ENCODE results near the gene RNF19B. TPM values are rescaled to one million over a fixed set of nuclear protein-coding genes. Genes with fewer than 3 reads are reported as not detected.

RNF19B gene
- total RNA-seq, 2 donors from 2014 or later = 10.2 to 10.3 TPM

DNA sequence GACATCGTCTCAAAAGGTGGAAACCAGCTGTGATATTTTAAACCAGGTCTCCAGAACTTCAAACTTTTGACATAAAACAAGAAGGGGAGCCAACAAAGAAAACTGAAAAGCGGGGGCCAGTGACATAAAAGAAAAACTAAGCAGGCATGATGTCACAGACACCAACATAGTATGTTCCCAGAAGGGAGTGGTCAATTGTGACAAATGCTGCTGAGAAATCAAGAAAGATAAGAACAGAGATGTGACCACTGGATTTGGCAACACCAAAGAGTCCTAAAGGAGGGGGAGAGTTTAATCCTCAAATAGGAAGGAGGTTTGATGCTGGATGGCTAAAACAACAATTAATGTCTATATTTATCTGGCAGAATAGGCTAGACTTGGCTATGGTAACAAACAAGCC lies 2.3 kb upstream of the RNF19B start:
- TF ChIP-seq CTCF (IDR thresholded peaks at IDR 0.05) = no peak
- no peak for DNase-seq (ENCODE audit: low spot score)
- H3K27me3 ChIP-seq = no peaks in the 10 kb centered on the region
- no peak overlapping the region for H3K27ac ChIP-seq
- H3K4me3 ChIP-seq = no peak overlapping the region
- H3K4me1 ChIP-seq = peaks cover 0 to 17% of the 10 kb centered on the region in 2 donors
- H3K9me3 ChIP-seq = no peaks in the 10 kb centered on the region
- no peaks in the 10 kb centered on the region for H3K36me3 ChIP-seq

DNA sequence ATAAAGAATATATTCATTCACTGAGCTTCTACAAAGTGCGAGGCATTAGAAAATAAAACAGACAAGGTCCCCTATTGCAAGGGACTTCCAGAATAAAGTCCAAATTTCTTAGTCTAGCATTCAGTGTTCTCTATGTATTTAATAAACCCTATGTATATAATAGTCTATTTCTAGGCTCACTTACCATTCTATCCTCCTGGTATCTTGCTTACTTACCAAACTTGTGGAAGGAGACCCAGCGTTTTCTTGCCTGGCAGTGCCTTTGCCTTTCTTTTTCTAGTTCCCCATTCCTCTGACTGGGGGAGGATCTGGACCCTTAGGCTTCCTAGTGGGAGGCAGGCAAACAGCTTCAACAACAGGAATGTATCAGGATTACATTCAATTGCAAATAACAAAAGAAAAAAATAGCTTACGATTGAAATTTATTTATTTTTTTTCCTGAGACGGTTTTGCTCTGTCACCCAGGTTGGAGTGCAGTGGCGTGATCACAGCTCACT lies 690 bp upstream of the RNF19B start:
- H3K4me1 ChIP-seq = peaks cover 0 to 31% of the 10 kb centered on the region in 2 donors
- no peak for TF ChIP-seq CTCF (IDR thresholded peaks at IDR 0.05)
- no peak for DNase-seq (ENCODE audit: low spot score)
- no peaks in the 10 kb centered on the region for H3K9me3 ChIP-seq
- no peaks in the 10 kb centered on the region for H3K36me3 ChIP-seq
- peak overlapping the region; percentile 86 to 92 for H3K27ac ChIP-seq
- no peaks in the 10 kb centered on the region for H3K27me3 ChIP-seq
- H3K4me3 ChIP-seq = peak overlapping the region; percentile 84 to 86

DNA sequence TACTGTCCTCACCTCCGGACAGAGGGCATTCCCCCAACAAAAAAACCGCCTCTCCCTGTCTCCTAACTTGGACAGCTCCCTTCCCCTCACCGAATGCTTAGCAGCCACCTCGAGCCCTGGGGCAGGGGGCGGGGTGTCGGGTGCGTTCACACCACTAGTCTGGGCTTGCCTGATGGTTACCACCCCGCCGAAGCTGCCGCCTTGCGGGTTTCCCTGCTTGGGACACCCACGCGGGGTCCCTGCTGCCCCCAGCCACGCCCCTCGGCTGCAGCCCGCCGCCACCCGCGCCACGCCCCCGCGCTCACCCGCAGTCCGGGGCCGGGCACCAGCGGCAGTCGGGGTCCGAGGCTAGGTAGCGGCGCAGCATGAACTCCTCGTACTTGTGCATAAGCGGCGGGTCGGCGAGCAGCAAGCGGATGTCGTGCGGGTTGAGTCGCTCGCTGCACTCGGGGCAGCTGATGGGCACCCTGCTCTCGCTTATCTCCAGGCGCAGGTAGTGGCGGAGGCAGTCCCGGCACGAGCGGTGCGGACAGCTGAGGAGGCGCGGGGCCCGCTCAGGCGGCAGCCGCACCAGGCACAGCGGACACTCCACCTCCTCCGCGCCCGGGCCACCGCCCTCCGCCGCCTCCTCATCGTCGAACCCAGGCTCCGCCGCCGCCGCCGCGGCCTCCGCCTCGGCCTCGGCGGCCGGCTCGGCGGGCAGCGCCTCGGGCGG lies 706 bp downstream of the RNF19B start:
- Histone ChIP-seq H3K27ac (peak overlapping the region; percentile 86 to 92), H3K4me1 (peaks cover 0 to 40% of the 10 kb centered on the region in 2 donors), H3K36me3 (no peaks in the 10 kb centered on the region), H3K4me3 (peak overlapping the region; percentile 84 to 86), H3K27me3 (no peaks in the 10 kb centered on the region), H3K9me3 (no peaks in the 10 kb centered on the region)
- no peak for DNase-seq (ENCODE audit: low spot score)
- peak in 1 of 2 donors; percentile 23 for TF ChIP-seq CTCF (IDR thresholded peaks at IDR 0.05)

DNA sequence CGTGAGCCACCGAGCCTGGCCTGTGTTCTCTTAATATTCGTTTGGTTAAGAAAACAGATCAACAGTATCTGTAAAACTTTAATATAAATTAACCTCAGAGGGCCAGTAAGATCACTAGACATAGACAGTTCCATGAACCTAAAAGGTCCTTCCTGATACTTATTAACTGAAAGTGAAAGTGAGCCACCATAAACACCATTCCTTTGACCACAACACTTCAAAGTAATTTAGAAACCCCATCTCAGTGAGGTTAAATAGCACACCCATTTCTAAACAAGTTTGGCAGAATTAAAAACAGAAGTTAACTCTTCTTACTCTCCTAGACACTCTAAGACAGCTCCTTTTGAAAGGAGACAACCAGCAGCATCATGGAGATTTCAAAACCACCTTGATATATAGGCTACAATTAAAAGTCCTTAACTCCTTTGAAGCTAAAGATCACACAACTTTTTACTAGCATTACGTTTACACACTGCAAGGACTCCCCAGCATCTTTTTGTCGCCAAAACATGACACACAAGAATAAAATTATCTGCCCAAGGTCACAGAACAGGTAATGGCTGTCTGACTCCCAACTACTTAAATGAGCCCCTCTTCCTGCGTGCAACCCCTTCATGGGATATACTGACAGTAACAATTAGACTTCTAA lies 2.2 kb downstream of the RNF19B start:
- peak overlapping the region; percentile 84 to 86 for H3K4me3 ChIP-seq
- H3K9me3 ChIP-seq = no peaks in the 10 kb centered on the region
- no peaks in the 10 kb centered on the region for H3K27me3 ChIP-seq
- no peak for DNase-seq (ENCODE audit: low spot score)
- H3K27ac ChIP-seq = peak overlapping the region in 1 of 2 donors; percentile 11
- H3K4me1 ChIP-seq = peaks cover 0 to 41% of the 10 kb centered on the region in 2 donors
- no peak for TF ChIP-seq CTCF (IDR thresholded peaks at IDR 0.05)
- no peaks in the 10 kb centered on the region for H3K36me3 ChIP-seq

DNA sequence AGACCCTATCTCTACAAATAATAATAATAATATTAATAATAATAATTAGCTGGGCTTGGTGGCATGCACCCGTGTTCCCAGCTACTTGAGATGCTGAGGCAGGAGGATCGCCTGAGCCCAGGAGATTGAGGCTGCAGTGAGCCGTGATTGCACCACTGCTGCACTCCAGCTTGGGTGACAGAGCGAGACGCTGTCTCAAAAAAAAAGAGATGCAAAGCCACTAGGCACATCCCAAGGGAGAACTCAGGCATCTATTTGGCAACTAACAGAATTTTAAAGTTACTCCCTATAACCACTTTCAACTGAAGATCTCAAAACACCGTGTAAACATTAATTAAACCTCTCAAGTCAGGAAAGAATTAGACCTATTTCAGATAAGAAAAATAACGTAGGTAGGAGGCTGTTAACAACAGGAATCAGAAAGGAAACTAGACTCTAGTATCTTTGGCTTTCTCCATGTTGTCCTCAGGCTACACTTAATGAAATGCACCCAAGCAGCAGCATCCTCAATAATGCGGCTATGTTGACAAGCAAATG lies 3.7 kb downstream of the RNF19B start:
- Histone ChIP-seq H3K4me3 (no peak overlapping the region), H3K27me3 (no peaks in the 10 kb centered on the region), H3K9me3 (no peaks in the 10 kb centered on the region), H3K4me1 (peaks cover 0 to 41% of the 10 kb centered on the region in 2 donors), H3K36me3 (no peaks in the 10 kb centered on the region), H3K27ac (no peak overlapping the region)
- no peak for TF ChIP-seq CTCF (IDR thresholded peaks at IDR 0.05)
- no peak for DNase-seq (ENCODE audit: low spot score)

Data from right atrium auricular region (tissue), 2 donors.